Measurements from ENCODE around the gene MDC1.

The MDC1 gene

GRCh38 chr6:30696432-30696831 lies 20.6 kb downstream of the MDC1 start:
- DNase-seq: no peak

- no peak for DNase-seq
Observed at GRCh38 chr6:30691208-30691847, 25.8 kb downstream of the MDC1 start.

GRCh38 chr6:30690403-30691207 lies 26.5 kb downstream of the MDC1 start, which contains the start of gene NRM:
TSS of gene NRM (minus strand) at chr6:30690984. CDS start at chr6:30690974, 10 bp downstream.
- DNase-seq: peak; percentile 82

DNA sequence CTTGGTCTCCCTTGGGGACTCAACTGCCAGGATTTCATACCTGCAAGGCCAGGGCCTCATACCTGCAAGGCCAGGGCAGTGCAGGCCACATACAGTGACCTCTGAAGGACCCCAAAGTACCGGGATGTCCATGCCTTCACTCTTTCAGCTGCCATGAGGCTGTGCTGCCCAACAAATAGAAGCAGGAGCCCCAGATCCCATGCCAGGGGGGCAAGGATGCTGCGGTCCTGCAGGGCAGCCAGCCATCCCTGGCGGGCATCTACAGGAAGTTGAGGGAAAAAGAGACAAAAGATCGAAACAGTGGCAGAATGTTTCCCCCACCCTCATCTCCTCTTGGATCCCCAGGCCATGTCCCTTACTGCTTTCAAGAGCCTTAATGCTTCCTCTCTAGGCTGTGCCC lies 27.1 kb downstream of the MDC1 start:
- DNase-seq: no peak

GRCh38 chr6:30689022-30689865 lies 27.8 kb downstream of the MDC1 start:
- no peak for DNase-seq

DNA sequence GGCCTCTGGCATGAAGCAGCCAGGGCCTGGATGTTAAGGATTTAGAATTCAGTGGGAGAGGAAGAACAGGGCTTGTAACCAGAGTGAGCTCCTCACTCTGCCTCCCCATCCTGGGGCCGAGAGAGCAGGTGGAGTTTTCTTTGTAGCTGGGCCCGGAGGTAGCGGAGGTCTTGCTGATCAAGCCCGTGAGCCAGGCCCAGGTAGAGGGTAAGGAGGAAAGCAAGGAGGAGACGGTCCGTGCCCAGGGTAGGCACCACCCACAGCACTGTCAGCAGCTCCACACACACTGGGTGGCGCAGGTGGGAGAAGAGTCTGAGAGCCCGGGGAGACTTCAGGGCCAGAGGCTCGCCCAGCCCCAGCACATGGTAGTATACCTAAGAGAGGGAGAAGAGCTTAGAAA lies 28.5 kb downstream of the MDC1 start:
- no peak for DNase-seq

DNA sequence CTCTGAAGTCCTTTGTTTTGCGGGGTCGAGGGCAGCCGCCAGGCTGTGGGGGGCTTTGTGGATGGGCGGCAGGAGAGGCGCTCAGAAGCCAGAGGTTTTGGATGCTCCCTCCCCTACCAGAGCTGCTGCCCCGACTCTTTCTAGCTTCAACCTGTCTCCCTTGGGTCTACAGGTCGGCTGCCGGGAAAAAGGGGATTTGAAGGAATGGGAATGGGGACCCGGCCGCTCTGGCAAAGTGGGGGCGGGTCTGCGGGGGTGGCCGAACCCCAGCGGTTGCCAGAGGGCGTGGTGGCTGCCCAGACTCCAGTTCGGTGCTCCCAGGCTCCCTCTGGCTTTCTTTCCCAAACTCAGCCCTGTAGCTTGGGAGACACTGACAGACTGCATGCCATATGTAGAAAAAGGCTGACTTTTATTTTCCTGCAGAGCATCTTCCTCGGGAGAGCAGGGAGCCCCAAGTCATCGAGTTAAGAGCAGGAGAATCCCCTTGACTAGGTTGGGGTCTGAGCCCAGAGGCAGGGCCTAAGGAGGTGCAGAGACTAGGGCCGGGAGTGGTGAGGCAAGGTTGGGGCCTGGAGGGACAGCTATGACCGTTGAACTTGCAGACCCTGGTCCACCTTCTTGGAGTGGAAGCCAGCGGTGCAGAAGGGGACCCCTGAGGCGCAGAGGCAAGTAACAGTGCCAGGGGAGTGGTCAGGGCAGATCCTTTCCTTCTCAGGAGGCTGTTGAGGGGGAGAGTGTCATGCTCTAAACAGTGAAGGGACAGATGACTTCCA lies 29.2 kb downstream of the MDC1 start:
- peak; percentile 37 for DNase-seq

DNA sequence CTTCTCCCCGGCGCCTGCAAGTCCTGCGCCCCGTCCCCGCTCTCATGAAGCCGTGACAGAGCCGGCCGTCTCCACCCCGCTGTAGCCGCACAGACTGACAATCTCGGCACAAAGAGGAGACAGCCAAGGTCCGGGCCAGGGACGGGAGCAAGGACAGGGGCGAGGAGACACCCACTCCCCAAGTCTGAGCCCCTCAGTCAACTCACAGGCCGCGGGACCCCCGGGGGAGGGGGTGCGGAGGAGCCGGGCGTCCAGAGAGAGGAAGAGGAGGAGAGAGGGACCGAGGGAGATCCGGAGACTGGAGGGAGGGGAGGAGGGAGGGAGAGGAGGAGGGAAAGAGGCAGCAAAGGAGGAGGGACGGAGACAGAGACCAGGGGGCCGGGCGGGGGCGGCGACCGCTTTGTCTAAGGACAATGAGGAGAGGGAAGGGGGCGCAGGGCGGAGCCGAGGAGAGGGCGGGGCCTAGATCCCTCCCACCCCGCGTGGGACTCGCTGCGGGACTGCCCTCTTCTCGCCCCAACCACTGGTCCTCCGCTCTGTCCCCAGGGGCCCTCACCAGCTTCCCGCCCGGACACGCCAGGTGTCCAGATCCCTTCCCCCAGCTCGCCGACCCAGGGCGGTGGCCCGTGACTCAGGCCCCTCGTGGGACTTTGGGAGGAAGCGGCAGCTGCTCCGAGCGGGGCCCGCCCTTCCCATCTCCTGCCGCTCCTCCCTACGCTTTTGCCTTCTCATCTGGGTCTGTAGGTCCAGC lies 30.0 kb downstream of the MDC1 start:
- DNase-seq: peak; percentile 84

GRCh38 chr6:30686009-30686907 lies 30.8 kb downstream of the MDC1 start, which contains the start of gene PPP1R18:
TSS of gene PPP1R18 (minus strand) at chr6:30686645. CDS start at chr6:30686018, 627 bp downstream.
- DNase-seq: peak; percentile 36

DNA sequence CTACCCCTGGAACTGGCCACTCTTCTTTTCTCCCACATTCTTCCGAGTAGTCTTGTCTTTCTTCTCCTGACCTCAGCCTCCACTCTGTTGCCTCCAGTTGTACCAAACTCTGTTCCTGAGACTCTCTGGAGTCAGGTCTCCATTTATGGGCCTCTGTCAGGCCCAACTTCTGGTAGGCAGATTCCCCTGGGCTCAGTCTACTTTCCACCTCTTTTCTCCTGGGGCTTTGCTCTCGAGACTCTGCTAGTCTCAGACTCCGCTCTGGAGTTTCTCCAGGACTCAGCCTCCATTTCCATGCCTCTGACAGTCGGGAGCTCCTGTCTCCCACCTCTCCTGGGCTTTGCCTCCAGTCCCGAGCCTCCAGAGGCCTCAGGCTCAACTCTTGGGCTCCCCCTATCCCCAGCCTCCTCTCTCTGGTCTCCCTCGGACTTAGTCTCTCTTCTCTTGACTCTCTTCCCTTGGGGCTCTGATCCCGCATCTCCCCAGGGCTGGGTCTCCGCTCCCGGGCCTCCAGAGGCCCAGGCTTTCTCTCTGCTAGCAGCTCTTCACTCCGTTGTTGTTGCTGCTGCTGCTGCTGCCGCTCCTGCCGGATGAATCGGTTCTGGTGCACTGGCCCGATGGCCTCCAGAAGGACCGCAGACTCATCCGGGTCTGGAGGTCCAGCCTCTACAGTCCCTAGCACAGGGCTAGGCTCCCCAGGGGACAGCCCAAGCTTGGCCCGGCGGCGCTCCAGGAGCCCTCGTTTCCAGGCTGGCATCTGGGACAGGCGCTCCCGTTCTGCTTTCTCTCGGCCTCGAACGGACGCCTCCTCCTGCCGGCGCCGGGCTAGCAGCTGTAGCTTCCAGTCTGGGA lies 31.7 kb downstream of the MDC1 start:
- DNase-seq: no peak

GRCh38 chr6:30684386-30685156 lies 32.5 kb downstream of the MDC1 start:
- no peak for DNase-seq

GRCh38 chr6:30683980-30684338 lies 33.1 kb downstream of the MDC1 start:
- DNase-seq: no peak

DNA sequence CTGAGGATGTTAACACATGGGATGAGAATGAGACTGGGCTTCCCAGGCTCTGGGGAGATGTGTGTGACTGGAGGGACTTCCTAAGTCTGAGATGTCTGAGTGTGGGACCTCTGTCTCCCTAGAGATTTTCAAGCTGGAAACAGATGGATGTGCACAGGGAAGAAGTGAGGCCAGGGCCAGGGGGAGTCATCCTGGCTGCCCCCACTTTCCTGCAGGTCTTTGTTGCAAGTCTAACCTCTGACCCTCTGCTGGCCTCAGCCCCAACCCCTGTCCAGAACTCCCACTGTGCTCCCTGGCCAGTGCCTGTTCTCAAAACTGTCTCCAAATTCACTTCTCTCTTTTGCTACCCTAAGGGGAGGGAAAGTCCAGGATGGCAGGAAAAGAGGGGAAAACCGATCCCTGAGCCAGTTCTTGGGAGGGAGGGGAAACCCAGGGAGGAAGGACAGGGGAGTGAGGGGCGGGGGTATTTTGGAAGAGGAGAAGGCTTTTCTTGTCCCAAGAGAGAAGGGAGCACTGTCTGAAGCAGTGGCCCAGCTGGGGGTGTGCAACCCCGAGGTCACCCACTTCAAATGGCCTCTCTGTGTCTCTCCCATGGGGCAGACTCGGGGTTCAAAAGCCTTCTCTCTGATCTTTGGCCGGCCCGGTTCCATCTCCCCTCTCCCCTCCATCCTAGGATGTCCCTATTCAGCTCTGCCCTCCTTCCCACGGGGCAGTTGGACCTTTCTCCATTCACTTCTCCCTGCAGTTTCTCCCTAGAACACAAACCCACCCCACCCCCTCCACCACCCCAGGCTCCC lies 33.7 kb downstream of the MDC1 start:
- DNase-seq: no peak

DNA sequence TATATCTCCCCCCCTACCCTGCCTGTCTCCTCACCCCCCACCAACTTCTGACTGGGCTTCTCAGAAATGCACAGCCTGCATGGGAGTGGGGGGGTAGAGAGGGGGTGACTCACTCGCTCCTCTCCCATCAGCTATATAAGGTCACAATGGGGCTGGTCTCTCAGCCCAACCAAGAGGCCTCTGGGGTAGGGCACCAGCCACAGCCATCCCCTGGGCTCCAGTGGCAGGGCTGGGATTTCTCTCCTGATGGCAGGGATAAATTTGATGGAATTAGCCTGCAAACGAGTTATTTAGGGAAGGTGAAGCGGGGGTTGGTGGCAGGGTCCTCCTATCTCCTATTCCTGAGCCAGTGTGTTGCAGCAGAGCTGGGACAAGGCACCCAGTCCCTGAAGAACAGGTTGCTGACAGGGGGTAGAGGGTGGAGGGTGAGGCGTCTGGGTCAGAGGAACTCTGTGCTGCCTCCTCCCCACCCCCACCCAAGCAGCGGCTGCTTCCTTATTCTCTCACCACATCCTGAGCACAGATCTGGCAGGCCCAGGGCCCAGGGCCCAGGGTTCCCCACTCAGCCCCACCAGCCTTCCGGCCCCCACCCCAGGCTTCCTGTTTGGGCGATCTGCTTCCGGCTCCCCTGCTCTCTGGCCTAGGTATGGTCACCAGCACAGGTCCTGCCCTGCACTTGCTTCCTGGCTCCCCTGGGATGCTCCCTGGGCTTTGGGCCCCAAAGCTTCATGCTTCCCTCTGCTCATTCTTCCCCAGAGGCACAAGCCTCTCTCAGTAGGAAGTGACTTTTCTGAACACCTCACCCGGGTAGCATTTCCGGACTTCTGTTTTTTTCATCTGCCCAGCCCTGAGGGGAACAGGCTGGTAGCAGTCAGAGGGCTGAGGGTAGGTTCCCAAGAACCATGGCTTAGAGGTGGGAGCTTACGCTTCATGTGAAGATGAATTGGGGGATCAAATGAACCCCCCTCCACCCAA lies 34.7 kb downstream of the MDC1 start:
- DNase-seq: no peak

DNA sequence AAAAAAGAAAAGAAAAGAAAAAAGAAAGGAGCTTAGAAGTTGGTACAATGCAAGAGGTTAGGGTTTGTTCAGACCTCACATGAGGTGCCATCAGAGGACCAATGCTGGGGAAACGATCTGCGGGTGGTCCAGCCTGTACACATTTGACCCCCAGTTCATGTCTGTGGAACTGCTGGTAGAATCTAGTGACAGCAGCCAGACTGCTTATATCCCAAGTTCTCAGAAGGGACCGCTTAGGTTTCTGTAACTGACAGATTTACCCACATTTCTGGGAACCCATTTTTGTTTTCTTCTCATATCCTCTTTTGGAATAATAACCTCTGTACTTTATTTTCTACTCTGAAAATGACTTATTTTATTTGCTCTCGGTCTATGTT lies 35.3 kb downstream of the MDC1 start:
- DNase-seq: no peak

GRCh38 chr6:30679765-30680535 lies 37.1 kb downstream of the MDC1 start:
- no peak for DNase-seq
